MM.1S (cell line): Measurements from ENCODE around the gene KCNK7.
A peak's percentile ranks its signal among the peaks of the same experiment; 100 is the strongest.

Source experiments
- DNase-seq: peaks from one replicate; pipeline ENCODE4 v3.0.0-alpha.2; 2015
- H2AFZ ChIP-seq: fragments of 300-600 bp; sonication (generic); 2 replicates; pipeline ENCODE4 v1.6.0; 2016; ENCODE audit warnings: antibody characterized with exemption, low read length
- H3F3A ChIP-seq: fragments of 300-600 bp; sonication (generic); 2 replicates; pipeline ENCODE4 v1.6.1; 2016; ENCODE audit warnings: mild to moderate bottlenecking, antibody characterized with exemption, low read length, moderate library complexity, mixed read lengths; ENCODE audit not compliant: insufficient read depth
- H3K27ac ChIP-seq: fragments of 300-600 bp; sonication (generic); 2 replicates; pipeline ENCODE4 v1.5.1; 2016; ENCODE audit warnings: mild to moderate bottlenecking, low read length
- H3K27me3 ChIP-seq: fragments of 300-600 bp; sonication (generic); replicated peaks from 2 replicates; pipeline ENCODE4 v1.6.0; 2016; ENCODE audit warnings: low read length; ENCODE audit not compliant: insufficient read depth
- H3K36me3 ChIP-seq: fragments of 300-600 bp; sonication (generic); replicated peaks from 2 replicates; pipeline ENCODE4 v1.6.1; 2016; ENCODE audit warnings: mild to moderate bottlenecking, low read length, mixed read lengths; ENCODE audit not compliant: insufficient read depth
- H3K4me1 ChIP-seq: fragments of 300-600 bp; sonication (generic); 2 replicates; pipeline ENCODE4 v1.6.1; 2016; ENCODE audit warnings: low read length, mixed read lengths
- H3K4me2 ChIP-seq: fragments of 300-600 bp; sonication (generic); 2 replicates; pipeline ENCODE4 v1.6.0; 2016; ENCODE audit warnings: low read depth, low read length
- H3K4me3 ChIP-seq: fragments of 300-600 bp; sonication (generic); 2 replicates; pipeline ENCODE4 v1.5.1; 2016; ENCODE audit warnings: low read length, mixed read lengths
- H3K79me2 ChIP-seq: fragments of 300-600 bp; sonication (generic); 2 replicates; pipeline ENCODE4 v1.6.1; 2016; ENCODE audit warnings: mixed run types, low read length, mixed read lengths
- H3K9ac ChIP-seq: fragments of 300-600 bp; sonication (generic); 2 replicates; pipeline ENCODE4 v1.6.1; 2016; ENCODE audit warnings: low read length, mixed read lengths
- H3K9me2 ChIP-seq: fragments of 300-600 bp; sonication (generic); replicated peaks from 2 replicates; pipeline ENCODE4 v1.6.1; 2016; ENCODE audit warnings: mild to moderate bottlenecking, low read length, mixed read lengths; ENCODE audit not compliant: insufficient read depth
- H3K9me3 ChIP-seq: fragments of 300-600 bp; sonication (generic); replicated peaks from 2 replicates; pipeline ENCODE4 v1.6.1; 2016; ENCODE audit warnings: mild to moderate bottlenecking, low read length, mixed read lengths; ENCODE audit not compliant: insufficient read depth
- H4K20me1 ChIP-seq: fragments of 300-600 bp; sonication (generic); 2 replicates; pipeline ENCODE4 v1.6.1; 2016; ENCODE audit warnings: mild to moderate bottlenecking, low read length, moderate library complexity, mixed read lengths; ENCODE audit not compliant: insufficient read depth
- CTCF ChIP-seq: fragments of 300-600 bp; sonication (generic); IDR thresholded peaks from 2 replicates; pipeline ENCODE4 v1.5.1; 2016; ENCODE audit warnings: antibody characterized with exemption, low read length, mixed read lengths
- EZH2 ChIP-seq: fragments of 300-600 bp; sonication (generic); optimal IDR thresholded peaks from 2 replicates; pipeline ENCODE3; 2017; ENCODE audit warnings: low read depth, mild to moderate bottlenecking, antibody characterized with exemption, low read length, mixed read lengths
- EZH2phosphoT487 ChIP-seq: fragments of 300-600 bp; sonication (generic); IDR thresholded peaks from 2 replicates; pipeline ENCODE4 v1.6.1; 2018; ENCODE audit warnings: antibody characterized with exemption, low read length

KCNK7 gene

DNA sequence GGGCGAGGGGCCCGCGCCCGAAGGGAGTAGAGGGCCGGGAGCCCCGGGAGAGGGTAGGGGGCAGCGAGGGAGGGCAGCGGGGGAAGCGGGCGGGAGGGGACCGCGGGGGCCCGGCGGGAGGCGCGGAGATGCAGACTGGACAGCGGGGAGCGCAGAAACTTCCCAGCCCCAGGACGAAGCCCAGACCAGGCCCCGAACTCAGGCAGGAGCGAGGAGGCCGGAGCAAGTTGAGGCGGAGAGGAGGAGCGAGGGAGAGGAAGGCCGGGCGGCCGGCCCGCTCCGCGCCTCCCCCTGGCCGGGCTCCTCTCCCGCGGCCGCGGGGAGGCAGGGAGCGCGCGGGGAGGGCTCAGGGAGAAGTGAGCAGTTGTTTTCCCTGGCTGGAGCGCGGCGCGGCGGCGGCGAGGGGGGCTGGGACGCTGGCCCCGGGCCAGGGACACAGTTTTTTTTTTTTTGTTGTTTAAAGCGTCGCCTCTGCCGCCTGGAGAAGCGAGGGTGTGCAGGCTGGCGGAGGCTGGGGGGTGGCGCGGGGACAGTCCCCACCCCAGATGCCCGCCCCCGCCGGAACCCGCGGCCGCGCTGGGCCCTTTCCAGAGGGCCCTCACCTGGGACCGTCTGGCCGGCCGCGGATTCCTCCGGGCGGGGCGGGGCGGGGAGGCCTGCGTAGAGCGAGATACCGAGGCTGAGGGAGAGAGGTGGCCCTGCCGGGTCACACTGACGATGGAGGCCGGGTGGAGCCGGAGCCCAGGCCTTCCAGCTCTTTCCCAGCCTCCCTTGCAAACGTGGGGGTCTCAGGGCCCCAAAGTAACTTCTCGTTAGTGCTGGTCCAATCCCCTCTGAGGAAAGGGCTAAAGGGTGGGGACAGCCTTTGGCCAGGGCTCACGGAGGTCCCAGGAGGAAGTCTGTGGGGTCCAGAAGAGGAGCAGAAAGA is 37.3 kb downstream of the KCNK7 start, which contains the start of gene LTBP3:
LTBP3 (minus strand) TSS at position 358 of the 928 bp plus-strand sequence. CDS start 400 bp downstream, outside the sequence.
- Histone ChIP-seq H3K36me3 (no peaks in the 10 kb centered on the region), H3K9ac (peak within 1 kb of the TSS; percentile 65; the same call in 1 of the 2 replicates), H3K79me2 (no peaks in the 10 kb centered on the region), H3F3A (peaks cover 15% of the 10 kb centered on the region; the same call in 1 of the 2 replicates), H3K27ac (peak within 1 kb of the TSS; percentile 23; the same call in 1 of the 2 replicates), H3K4me2 (peak within 1 kb of the TSS; percentile 79), H3K4me3 (peak within 1 kb of the TSS; percentile 59), H3K4me1 (0 out of 2 replicates have a peak, but pooled peaks cover 5% of the 10 kb centered on the region), H4K20me1 (no peaks in the 10 kb centered on the region), H3K9me2 (no peaks in the 10 kb centered on the region), H3K9me3 (no peaks in the 10 kb centered on the region), H2AFZ (peak within 1 kb of the TSS; percentile 78), H3K27me3 (no peaks in the 10 kb centered on the region)
- TF ChIP-seq CTCF (no peak), EZH2 (no peak), EZH2phosphoT487 (no peak)
- peak; percentile 42 for DNase-seq

- H3K9me3 ChIP-seq = no peaks in the 10 kb centered on the region
- peaks cover 21% of the 10 kb centered on the region; the same call in 1 of the 2 replicates for H3F3A ChIP-seq
- H2AFZ ChIP-seq = no peak overlapping the region
- H3K9me2 ChIP-seq = no peaks in the 10 kb centered on the region
- no peaks in the 10 kb centered on the region for H4K20me1 ChIP-seq
- no peak overlapping the region for H3K4me3 ChIP-seq
- peaks cover 11% of the 10 kb centered on the region for H3K4me1 ChIP-seq
- H3K27me3 ChIP-seq = no peaks in the 10 kb centered on the region
- TF ChIP-seq CTCF (no peak), EZH2 (no peak), EZH2phosphoT487 (no peak)
- H3K4me2 ChIP-seq = no peak overlapping the region; the same call in 1 of the 2 replicates
- no peak overlapping the region; the same call in 1 of the 2 replicates for H3K9ac ChIP-seq
- H3K79me2 ChIP-seq = no peaks in the 10 kb centered on the region
- DNase-seq = no peak
- H3K36me3 ChIP-seq = no peaks in the 10 kb centered on the region
- H3K27ac ChIP-seq = no peak overlapping the region
Observed at GRCh38 chr11:65557280-65558001, 38.2 kb downstream of the KCNK7 start.

- Histone ChIP-seq H3K4me2 (no peak overlapping the region), H3K36me3 (no peaks in the 10 kb centered on the region), H4K20me1 (no peaks in the 10 kb centered on the region), H2AFZ (no peak overlapping the region), H3K27me3 (no peaks in the 10 kb centered on the region), H3K27ac (no peak overlapping the region), H3F3A (peaks cover 24% of the 10 kb centered on the region), H3K9ac (no peak overlapping the region), H3K4me1 (peaks cover 18% of the 10 kb centered on the region), H3K9me3 (no peaks in the 10 kb centered on the region), H3K79me2 (no peaks in the 10 kb centered on the region), H3K9me2 (no peaks in the 10 kb centered on the region), H3K4me3 (no peak overlapping the region)
- no peak for TF ChIP-seq EZH2phosphoT487
- no peak for TF ChIP-seq EZH2
- TF ChIP-seq CTCF = no peak
- DNase-seq = no peak
Observed at GRCh38 chr11:65556470-65557279, 38.9 kb downstream of the KCNK7 start.
